H9 (cell line): ENCODE measurements around the gene MAS1. TPM values are rescaled to one million over a fixed set of nuclear protein-coding genes. Genes with fewer than 3 reads are reported as not detected.

Source experiments
- DNase-seq: peaks from one replicate; pipeline ENCODE4 v3.0.0-alpha.2; 2017
- H2AFZ ChIP-seq: one replicate; pipeline ENCODE4 v1.6.1; 2013; ENCODE audit warnings: mild to moderate bottlenecking, low read length, control low read depth, moderate library complexity
- H2AK5ac ChIP-seq: 2 replicates; pipeline ENCODE4 v1.6.1; 2013; ENCODE audit warnings: low read length, control low read depth, mixed read lengths; ENCODE audit not compliant: insufficient read length
- H2BK120ac ChIP-seq: one replicate; pipeline ENCODE4 v1.6.1; 2013; ENCODE audit warnings: low read depth, mild to moderate bottlenecking, low read length, control low read depth, inconsistent platforms; ENCODE audit not compliant: poor library complexity, severe bottlenecking
- H2BK12ac ChIP-seq: 2 replicates; pipeline ENCODE4 v1.6.1; 2013; ENCODE audit warnings: low read length, control low read depth, mixed read lengths, low read depth; ENCODE audit not compliant: insufficient read length
- H2BK15ac ChIP-seq: 2 replicates; pipeline ENCODE4 v1.6.1; 2013; ENCODE audit warnings: low read depth, low read length, control low read depth
- H2BK20ac ChIP-seq: one replicate; pipeline ENCODE4 v1.6.1; 2013; ENCODE audit warnings: low read depth, mild to moderate bottlenecking, low read length, control low read depth, inconsistent platforms; ENCODE audit not compliant: poor library complexity, severe bottlenecking
- H2BK5ac ChIP-seq: 2 replicates; pipeline ENCODE4 v1.6.1; 2013; ENCODE audit warnings: low read length, control low read depth, mixed read lengths; ENCODE audit not compliant: insufficient read length
- H3K14ac ChIP-seq: 2 replicates; pipeline ENCODE4 v1.6.1; 2013; ENCODE audit warnings: low read length, control low read depth; ENCODE audit not compliant: insufficient read depth
- H3K18ac ChIP-seq: 2 replicates; pipeline ENCODE4 v1.6.1; 2013; ENCODE audit warnings: low read depth, mild to moderate bottlenecking, mixed read lengths, low read length, control low read depth; ENCODE audit not compliant: insufficient read length
- H3K23ac ChIP-seq: 2 replicates; pipeline ENCODE4 v1.6.1; 2013; ENCODE audit warnings: low read length, control low read depth, mixed read lengths, low read depth; ENCODE audit not compliant: insufficient read length
- H3K23me2 ChIP-seq: 2 replicates; pipeline ENCODE4 v1.6.1; 2013; ENCODE audit warnings: low read depth, mild to moderate bottlenecking, mixed read lengths, low read length, control low read depth; ENCODE audit not compliant: insufficient read length, poor library complexity, severe bottlenecking
- H3K27ac ChIP-seq: 2 replicates; pipeline ENCODE4 v1.5.1; 2013; ENCODE audit warnings: low read length, control low read depth, mixed read lengths, low read depth; ENCODE audit not compliant: insufficient read length
- H3K27me3 ChIP-seq: 2 replicates; pipeline ENCODE4 v1.6.1; 2013; ENCODE audit warnings: low read length, control low read depth, inconsistent platforms; ENCODE audit not compliant: insufficient read depth
- H3K4ac ChIP-seq: 2 replicates; pipeline ENCODE4 v1.6.1; 2013; ENCODE audit warnings: low read depth, mild to moderate bottlenecking, control low read depth, inconsistent platforms, low read length, moderate library complexity
- H3K4me1 ChIP-seq: 2 replicates; pipeline ENCODE4 v1.6.1; 2013; ENCODE audit warnings: low read length, control low read depth, inconsistent platforms; ENCODE audit not compliant: insufficient read depth
- H3K4me2 ChIP-seq: 2 replicates; pipeline ENCODE4 v1.6.1; 2013; ENCODE audit warnings: low read length, control low read depth, mixed read lengths; ENCODE audit not compliant: insufficient read length, insufficient read depth
- H3K56ac ChIP-seq: 2 replicates; pipeline ENCODE4 v1.6.1; 2013; ENCODE audit warnings: low read depth, mild to moderate bottlenecking, mixed read lengths, low read length, control low read depth; ENCODE audit not compliant: insufficient read length
- H3K79me1 ChIP-seq: 2 replicates; pipeline ENCODE4 v1.6.1; 2013; ENCODE audit warnings: low read depth, mild to moderate bottlenecking, moderate library complexity, low read length, control low read depth, inconsistent platforms; ENCODE audit not compliant: insufficient read depth, poor library complexity, severe bottlenecking
- H3K79me2 ChIP-seq: 2 replicates; pipeline ENCODE4 v1.6.1; 2013; ENCODE audit warnings: low read length, control low read depth, inconsistent platforms; ENCODE audit not compliant: insufficient read depth
- H3K9ac ChIP-seq: 2 replicates; pipeline ENCODE4 v1.6.1; 2013; ENCODE audit warnings: low read length, control low read depth, mixed read lengths; ENCODE audit not compliant: insufficient read length; ENCODE audit errors: extremely low read depth
- H3K9me3 ChIP-seq: one replicate; pipeline ENCODE4 v1.6.1; 2013; ENCODE audit warnings: low read depth, low read length, inconsistent platforms; ENCODE audit not compliant: control insufficient read depth
- H3T11ph ChIP-seq: one replicate; pipeline ENCODE4 v1.6.1; 2013; ENCODE audit warnings: mild to moderate bottlenecking, low read length, control low read depth, inconsistent platforms
- H4K20me1 ChIP-seq: one replicate; pipeline ENCODE4 v1.6.1; 2013; ENCODE audit not compliant: control insufficient read depth, insufficient read length, insufficient read depth
- H4K5ac ChIP-seq: 2 replicates; pipeline ENCODE4 v1.6.1; 2013; ENCODE audit warnings: low read depth, mild to moderate bottlenecking, mixed read lengths, low read length, control low read depth; ENCODE audit not compliant: insufficient read length
- H4K8ac ChIP-seq: replicated peaks from 2 replicates; pipeline ENCODE4 v1.6.1; 2013; ENCODE audit warnings: low read length, control low read depth, mixed read lengths, low read depth; ENCODE audit not compliant: insufficient read length
- H4K91ac ChIP-seq: 2 replicates; pipeline ENCODE4 v1.6.1; 2013; ENCODE audit warnings: low read depth, mild to moderate bottlenecking, moderate library complexity, mixed read lengths, low read length, control low read depth; ENCODE audit not compliant: insufficient read length
- H3K27ac Mint-ChIP-seq, 3 experiments: 2 replicates in 2 of 3; 3 replicates in 1 of 3; pipeline ENCODE4 v1.8.0; 2020 to 2021; ENCODE audit warnings: mixed read lengths in 3 of 3, mild to moderate bottlenecking in 1 of 3, moderate library complexity in 1 of 3
- H3K27me3 Mint-ChIP-seq: 2 replicates; pipeline ENCODE4 v1.8.0; 2021; ENCODE audit warnings: low read depth, mild to moderate bottlenecking, moderate library complexity, mixed read lengths
- H3K36me3 Mint-ChIP-seq, 3 experiments: 2 replicates in 2 of 3; 3 replicates in 1 of 3; pipeline ENCODE4 v1.8.0; 2020 to 2021; ENCODE audit warnings: low read depth in 3 of 3, mixed read lengths in 3 of 3; ENCODE audit not compliant: insufficient read depth in 1 of 3
- H3K4me1 Mint-ChIP-seq, 2 experiments: 2 replicates each; pipeline ENCODE4 v1.8.0; 2020; ENCODE audit warnings: mixed read lengths in 2 of 2
- H3K4me3 Mint-ChIP-seq, 2 experiments: 2 replicates in 1 of 2; 3 replicates in 1 of 2; pipeline ENCODE4 v1.8.0; 2020 to 2021; ENCODE audit warnings: mild to moderate bottlenecking in 2 of 2, mixed read lengths in 2 of 2, moderate library complexity in 1 of 2
- H3K9me3 Mint-ChIP-seq, 2 experiments: 2 replicates in 1 of 2; 3 replicates in 1 of 2; pipeline ENCODE4 v1.8.0; 2020; ENCODE audit warnings: mild to moderate bottlenecking in 2 of 2, mixed read lengths in 2 of 2, moderate library complexity in 1 of 2
- CTCF ChIP-seq: fragments of 200-600 bp; sonication (generic); conservative IDR thresholded peaks from 3 replicates; pipeline ENCODE4 v1.8.0; 2021; ENCODE audit warnings: antibody characterized with exemption, mild to moderate bottlenecking
- WGBS: extraction: QIAGEN DNeasy Blood & Tissue Kit; methylation state at CpG from one replicate; pipeline ENCODE4 v1.1.7; 2013; ENCODE audit warnings: missing lambda C conversion rate, low lambda C conversion rate, mixed read lengths; ENCODE audit not compliant: insufficient read length; ENCODE audit errors: extremely low coverage; 5-methylcytosine and 5-hydroxymethylcytosine counted together
- total RNA-seq: library from RNA; stranded (reverse); gene quantifications from 2 replicates; pipeline ENCODE4 v1.2.1, GENCODE V29; 2021

The MAS1 gene
- total RNA-seq, 1 experiment from 2014 or later: 0.02 TPM

DNA sequence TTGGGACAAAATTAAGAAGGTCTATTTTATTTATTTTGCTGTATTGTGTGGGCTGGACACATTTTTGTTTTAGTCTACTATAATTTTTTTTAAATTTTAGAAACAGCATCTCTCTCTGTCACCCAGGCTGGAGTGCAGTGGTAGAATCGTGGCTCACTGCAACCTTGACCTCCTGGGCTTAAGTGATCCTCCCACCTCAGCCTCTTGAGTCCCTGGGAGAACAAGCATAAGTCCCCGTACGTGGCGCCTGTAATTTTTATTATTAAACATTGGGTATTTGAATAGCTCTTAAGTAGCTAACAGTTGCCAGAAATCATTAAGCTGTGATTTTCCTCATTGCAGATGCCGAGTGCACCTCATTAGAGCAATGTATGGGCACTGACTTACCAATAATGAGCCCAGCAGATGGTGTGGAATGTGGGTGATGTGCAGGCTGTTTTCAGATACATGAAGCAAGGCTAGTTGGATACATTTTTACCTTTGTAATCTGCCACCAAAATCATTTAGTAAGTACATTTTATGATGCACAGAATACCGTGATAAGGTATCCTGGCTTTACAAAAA is 10.3 kb upstream of the MAS1 start:
- no peak overlapping the region for H3K18ac ChIP-seq
- WGBS: no CpG with 5 or more reads among the region's 6 CpGs

More for the DNA sequence above, 10.3 kb upstream of the MAS1 start:
- Histone ChIP-seq H2BK5ac (no peak overlapping the region), H3K27ac (no peak overlapping the region), H3K4ac (no peak overlapping the region), H3K4me2 (no peak overlapping the region), H3K9me3 (no peaks in the 10 kb centered on the region), H3K14ac (no peak overlapping the region), H2AFZ (no peak overlapping the region), H4K91ac (no peak overlapping the region), H3T11ph (no peak overlapping the region), H3K9ac (no peak overlapping the region), H3K4me1 (peaks cover 2% of the 10 kb centered on the region; the same call in 1 of the 2 replicates), H3K27me3 (no peaks in the 10 kb centered on the region), H3K79me1 (no peaks in the 10 kb centered on the region), H4K20me1 (no peaks in the 10 kb centered on the region), H2BK15ac (no peak overlapping the region), H2BK20ac (no peak overlapping the region), H3K56ac (no peak overlapping the region), H2BK120ac (no peak overlapping the region), H3K23ac (no peak overlapping the region), H2AK5ac (no peak overlapping the region), H3K23me2 (no peaks in the 10 kb centered on the region), H4K5ac (no peak overlapping the region), H4K8ac (no peak overlapping the region), H2BK12ac (no peak overlapping the region), H3K79me2 (no peaks in the 10 kb centered on the region)
- peaks cover 0 to 5% of the 10 kb centered on the region in 2 experiments; a peak in 1 of 5 replicates for H3K9me3 Mint-ChIP-seq
- H3K27me3 Mint-ChIP-seq: no peaks in the 10 kb centered on the region
- H3K27ac Mint-ChIP-seq: no peak overlapping the region
- H3K36me3 Mint-ChIP-seq: no peaks in the 10 kb centered on the region; a peak in 1 of 7 replicates
- H3K4me3 Mint-ChIP-seq: no peak overlapping the region
- no peak for TF ChIP-seq CTCF
- no peak for DNase-seq
- H3K4me1 Mint-ChIP-seq: peaks cover 5 to 7% of the 10 kb centered on the region in 2 experiments
